IPS-15b (cell line): ENCODE results near the gene RFNG.

Source experiments
- H3K27me3 ChIP-seq: one replicate; pipeline ENCODE4 v1.6.1; 2013; ENCODE audit warnings: low read length; ENCODE audit not compliant: control insufficient read depth, insufficient read depth
- H3K36me3 ChIP-seq: one replicate; pipeline ENCODE4 v1.6.1; 2013; ENCODE audit warnings: low read length; ENCODE audit not compliant: control insufficient read depth, insufficient read depth
- H3K4me1 ChIP-seq: one replicate; pipeline ENCODE4 v1.6.1; 2013; ENCODE audit warnings: mild to moderate bottlenecking, low read length; ENCODE audit not compliant: control insufficient read depth, insufficient read depth
- H3K4me3 ChIP-seq: one replicate; pipeline ENCODE4 v1.5.1; 2013; ENCODE audit warnings: low read depth, low read length
- H3K9ac ChIP-seq: one replicate; pipeline ENCODE4 v1.6.1; 2013; ENCODE audit warnings: low read depth, mild to moderate bottlenecking, low read length
- H3K9me3 ChIP-seq: one replicate; pipeline ENCODE4 v1.6.1; 2013; ENCODE audit warnings: mild to moderate bottlenecking, low read length; ENCODE audit not compliant: control insufficient read depth, insufficient read depth

Gene RFNG

GRCh38 chr17:82022310-82022980 lies 29.2 kb downstream of the RFNG start, which contains the start of gene CENPX:
Gene CENPX (minus strand): TSS chr17:82022878. CDS start chr17:82022861, 17 bp downstream.
- H3K36me3 ChIP-seq, result peaks cover 17% of the 10 kb centered on the region
- no peaks in the 10 kb centered on the region for H3K9me3 ChIP-seq
- H3K4me1 ChIP-seq, result no peaks in the 10 kb centered on the region
- no peaks in the 10 kb centered on the region for H3K27me3 ChIP-seq
- H3K9ac ChIP-seq, result peak within 1 kb of the TSS; percentile 70
- peak within 1 kb of the TSS; percentile 87 for H3K4me3 ChIP-seq

- Histone ChIP-seq H3K4me3 (peak overlapping the region; percentile 87), H3K36me3 (peaks cover 17% of the 10 kb centered on the region), H3K9me3 (no peaks in the 10 kb centered on the region), H3K4me1 (no peaks in the 10 kb centered on the region), H3K9ac (peak overlapping the region; percentile 49), H3K27me3 (no peaks in the 10 kb centered on the region)
Observed at GRCh38 chr17:82021900-82022309, 29.7 kb downstream of the RFNG start.

GRCh38 chr17:82021107-82021899 lies 30.3 kb downstream of the RFNG start:
- peaks cover 17% of the 10 kb centered on the region for H3K36me3 ChIP-seq
- no peaks in the 10 kb centered on the region for H3K4me1 ChIP-seq
- no peaks in the 10 kb centered on the region for H3K9me3 ChIP-seq
- no peak overlapping the region for H3K9ac ChIP-seq
- no peaks in the 10 kb centered on the region for H3K27me3 ChIP-seq
- peak overlapping the region; percentile 87 for H3K4me3 ChIP-seq

- Histone ChIP-seq H3K27me3 (no peaks in the 10 kb centered on the region), H3K4me3 (no peak overlapping the region), H3K9me3 (no peaks in the 10 kb centered on the region), H3K9ac (no peak overlapping the region), H3K4me1 (no peaks in the 10 kb centered on the region), H3K36me3 (peaks cover 17% of the 10 kb centered on the region)
Observed at GRCh38 chr17:82020572-82021106, 31.0 kb downstream of the RFNG start.

GRCh38 chr17:82019690-82020571 lies 31.7 kb downstream of the RFNG start:
- peaks cover 17% of the 10 kb centered on the region for H3K36me3 ChIP-seq
- no peak overlapping the region for H3K9ac ChIP-seq

GRCh38 chr17:82018989-82019689 lies 32.5 kb downstream of the RFNG start:
- Histone ChIP-seq H3K9ac (no peak overlapping the region), H3K27me3 (no peaks in the 10 kb centered on the region), H3K9me3 (no peaks in the 10 kb centered on the region), H3K36me3 (peaks cover 17% of the 10 kb centered on the region), H3K4me1 (no peaks in the 10 kb centered on the region), H3K4me3 (no peak overlapping the region)

More at GRCh38 chr17:82019690-82020571, 31.7 kb downstream of the RFNG start:
- Histone ChIP-seq H3K4me3 (no peak overlapping the region), H3K27me3 (no peaks in the 10 kb centered on the region), H3K9me3 (no peaks in the 10 kb centered on the region), H3K4me1 (no peaks in the 10 kb centered on the region)

GRCh38 chr17:82018152-82018988 lies 33.2 kb downstream of the RFNG start:
- Histone ChIP-seq H3K4me1 (no peaks in the 10 kb centered on the region), H3K9ac (no peak overlapping the region)

GRCh38 chr17:82017612-82018151 lies 33.9 kb downstream of the RFNG start:
- Histone ChIP-seq H3K9ac (no peak overlapping the region), H3K4me1 (no peaks in the 10 kb centered on the region), H3K27me3 (no peaks in the 10 kb centered on the region), H3K4me3 (no peak overlapping the region), H3K36me3 (peaks cover 17% of the 10 kb centered on the region), H3K9me3 (no peaks in the 10 kb centered on the region)

More at GRCh38 chr17:82018152-82018988, 33.2 kb downstream of the RFNG start:
- H3K4me3 ChIP-seq, result no peak overlapping the region
- H3K36me3 ChIP-seq, result peaks cover 17% of the 10 kb centered on the region
- no peaks in the 10 kb centered on the region for H3K9me3 ChIP-seq
- H3K27me3 ChIP-seq, result no peaks in the 10 kb centered on the region

GRCh38 chr17:82016875-82017459 lies 34.6 kb downstream of the RFNG start:
- no peaks in the 10 kb centered on the region for H3K4me1 ChIP-seq
- no peaks in the 10 kb centered on the region for H3K9me3 ChIP-seq
- no peak overlapping the region for H3K9ac ChIP-seq
- no peaks in the 10 kb centered on the region for H3K27me3 ChIP-seq
- peaks cover 21% of the 10 kb centered on the region for H3K36me3 ChIP-seq
- H3K4me3 ChIP-seq, result no peak overlapping the region
